GM12892 (cell line): ENCODE measurements around the gene SREBF1.

Experiments
- DNase-seq: peaks from one replicate; pipeline ENCODE4 v3.0.0; 2011; ENCODE audit not compliant: insufficient read length
- FAIRE-seq: peaks from 2 replicates; lab custom pipeline; 2011; peaks lifted over from hg19 to GRCh38; lab: Jason Lieb, UNC
- POLR2A ChIP-seq: IDR thresholded peaks from 2 replicates; pipeline ENCODE4 v1.6.1; 2011; ENCODE audit warnings: low read depth, low read length, control low read depth
- POLR2AphosphoS5 ChIP-seq: IDR thresholded peaks from 2 replicates; pipeline ENCODE4 v1.6.1; 2011; ENCODE audit warnings: low read depth, low read length, control low read depth
- TAF1 ChIP-seq: IDR thresholded peaks from 2 replicates; pipeline ENCODE4 v1.6.1; 2011; ENCODE audit warnings: low read depth, mild to moderate bottlenecking, control low read depth, low read length, borderline replicate concordance

SREBF1 gene

GRCh38 chr17:17800504-17801021 is 36.2 kb downstream of the SREBF1 start:
- no peak for FAIRE-seq

GRCh38 chr17:17798573-17799255 is 38.1 kb downstream of the SREBF1 start:
- DNase-seq: no peak
- TF ChIP-seq TAF1 (no peak), POLR2A (no peak), POLR2AphosphoS5 (no peak)
- no peak for FAIRE-seq

More at GRCh38 chr17:17800504-17801021, 36.2 kb downstream of the SREBF1 start:
- DNase-seq: no peak
- TF ChIP-seq POLR2AphosphoS5: no peak
- TF ChIP-seq TAF1: no peak
- no peak for TF ChIP-seq POLR2A

GRCh38 chr17:17798010-17798556 is 38.7 kb downstream of the SREBF1 start:
- FAIRE-seq: no peak

GRCh38 chr17:17797119-17797809 is 39.5 kb downstream of the SREBF1 start:
- DNase-seq (no peak), FAIRE-seq (no peak)
- TF ChIP-seq POLR2A (no peak), TAF1 (no peak), POLR2AphosphoS5 (no peak)

More at GRCh38 chr17:17798010-17798556, 38.7 kb downstream of the SREBF1 start:
- no peak for DNase-seq
- no peak for TF ChIP-seq POLR2A
- TF ChIP-seq POLR2AphosphoS5: no peak

GRCh38 chr17:17796787-17797061 is 40.1 kb downstream of the SREBF1 start:
- FAIRE-seq (no peak), DNase-seq (no peak)
- no peak for TF ChIP-seq TAF1
- TF ChIP-seq POLR2AphosphoS5: no peak

- FAIRE-seq: no peak
- TF ChIP-seq POLR2A (no peak), TAF1 (no peak), POLR2AphosphoS5 (no peak)
- DNase-seq: no peak
Observed at GRCh38 chr17:17795946-17796786, 40.6 kb downstream of the SREBF1 start.

GRCh38 chr17:17795296-17795695 is 41.5 kb downstream of the SREBF1 start:
- FAIRE-seq: no peak
- TF ChIP-seq POLR2A: no peak
- no peak for DNase-seq

GRCh38 chr17:17794382-17794781 is 42.4 kb downstream of the SREBF1 start:
- no peak for FAIRE-seq
- TF ChIP-seq TAF1: no peak
- TF ChIP-seq POLR2AphosphoS5: no peak
- no peak for TF ChIP-seq POLR2A

GRCh38 chr17:17793378-17794214 is 43.2 kb downstream of the SREBF1 start:
- FAIRE-seq (no peak), DNase-seq (no peak)
- no peak for TF ChIP-seq TAF1
- TF ChIP-seq POLR2A: no peak
- no peak for TF ChIP-seq POLR2AphosphoS5

More at GRCh38 chr17:17794382-17794781, 42.4 kb downstream of the SREBF1 start:
- no peak for DNase-seq

- TF ChIP-seq POLR2A (no peak), TAF1 (no peak), POLR2AphosphoS5 (no peak)
- DNase-seq (no peak), FAIRE-seq (no peak)
Observed at GRCh38 chr17:17792551-17793377, 44.0 kb downstream of the SREBF1 start.
